Endothelial cell (in vitro differentiated cells): ENCODE measurements around the gene ADIPOR2. TPM values are rescaled to one million over a fixed set of nuclear protein-coding genes. Genes with fewer than 3 reads are reported as not detected.

Experiments used
- DNase-seq: peaks from one replicate; pipeline ENCODE4 v3.0.0; 2021; ENCODE audit warnings: low spot score
- H3K27ac Mint-ChIP-seq: one replicate; pipeline ENCODE4 v1.8.0; 2021; ENCODE audit warnings: mixed read lengths, inconsistent platforms; ENCODE audit not compliant: unreplicated experiment
- H3K27me3 Mint-ChIP-seq: one replicate; pipeline ENCODE4 v1.8.0; 2021; ENCODE audit warnings: mild to moderate bottlenecking, moderate library complexity, mixed read lengths, inconsistent platforms; ENCODE audit not compliant: unreplicated experiment
- H3K36me3 Mint-ChIP-seq: one replicate; pipeline ENCODE4 v1.8.0; 2021; ENCODE audit warnings: mild to moderate bottlenecking, low read depth, mixed read lengths, inconsistent platforms; ENCODE audit not compliant: unreplicated experiment
- H3K4me1 Mint-ChIP-seq: one replicate; pipeline ENCODE4 v1.8.0; 2021; ENCODE audit warnings: mild to moderate bottlenecking, mixed read lengths, inconsistent platforms; ENCODE audit not compliant: unreplicated experiment
- H3K4me3 Mint-ChIP-seq: one replicate; pipeline ENCODE4 v1.8.0; 2021; ENCODE audit warnings: mild to moderate bottlenecking, mixed read lengths, inconsistent platforms; ENCODE audit not compliant: unreplicated experiment
- H3K9me3 Mint-ChIP-seq: one replicate; pipeline ENCODE4 v1.8.0; 2021; ENCODE audit warnings: mixed read lengths, inconsistent platforms; ENCODE audit not compliant: unreplicated experiment
- total RNA-seq: library from RNA; stranded (reverse); fragmentation: NEBNext Ultra II Directional; extraction: Animal tissue kit (Norgen Biotek cat#: 25700); gene quantifications from one replicate; pipeline ENCODE4 v1.2.1, GENCODE V29; 2021; ENCODE audit not compliant: unreplicated experiment
- TF ChIP-seq, protein P1 (sequence below): fragments of 200-600 bp; sonication (generic); IDR thresholded peaks from one replicate; pipeline ENCODE4 v1.5.0; 2021; ENCODE audit warnings: antibody characterized with exemption; ENCODE audit not compliant: unreplicated experiment

ADIPOR2 gene
- total RNA-seq, 1 donor from 2014 or later, result 41.8 TPM

- no peaks in the 10 kb centered on the region for H3K36me3 Mint-ChIP-seq
- TF ChIP-seq, protein P1, sequence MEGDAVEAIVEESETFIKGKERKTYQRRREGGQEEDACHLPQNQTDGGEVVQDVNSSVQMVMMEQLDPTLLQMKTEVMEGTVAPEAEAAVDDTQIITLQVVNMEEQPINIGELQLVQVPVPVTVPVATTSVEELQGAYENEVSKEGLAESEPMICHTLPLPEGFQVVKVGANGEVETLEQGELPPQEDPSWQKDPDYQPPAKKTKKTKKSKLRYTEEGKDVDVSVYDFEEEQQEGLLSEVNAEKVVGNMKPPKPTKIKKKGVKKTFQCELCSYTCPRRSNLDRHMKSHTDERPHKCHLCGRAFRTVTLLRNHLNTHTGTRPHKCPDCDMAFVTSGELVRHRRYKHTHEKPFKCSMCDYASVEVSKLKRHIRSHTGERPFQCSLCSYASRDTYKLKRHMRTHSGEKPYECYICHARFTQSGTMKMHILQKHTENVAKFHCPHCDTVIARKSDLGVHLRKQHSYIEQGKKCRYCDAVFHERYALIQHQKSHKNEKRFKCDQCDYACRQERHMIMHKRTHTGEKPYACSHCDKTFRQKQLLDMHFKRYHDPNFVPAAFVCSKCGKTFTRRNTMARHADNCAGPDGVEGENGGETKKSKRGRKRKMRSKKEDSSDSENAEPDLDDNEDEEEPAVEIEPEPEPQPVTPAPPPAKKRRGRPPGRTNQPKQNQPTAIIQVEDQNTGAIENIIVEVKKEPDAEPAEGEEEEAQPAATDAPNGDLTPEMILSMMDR, result no peak
- no peak for DNase-seq
- peaks cover 2% of the 10 kb centered on the region for H3K27me3 Mint-ChIP-seq
- no peak overlapping the region for H3K27ac Mint-ChIP-seq
- H3K9me3 Mint-ChIP-seq, result no peaks in the 10 kb centered on the region
- H3K4me1 Mint-ChIP-seq, result peaks cover 19% of the 10 kb centered on the region
- no peak overlapping the region for H3K4me3 Mint-ChIP-seq
These were observed 27.3 kb upstream of the ADIPOR2 start for GRCh38 chr12:1663440-1664132.

- no peaks in the 10 kb centered on the region for H3K9me3 Mint-ChIP-seq
- H3K27ac Mint-ChIP-seq, result no peak overlapping the region
- DNase-seq, result no peak
- no peak overlapping the region for H3K4me3 Mint-ChIP-seq
- peaks cover 2% of the 10 kb centered on the region for H3K27me3 Mint-ChIP-seq
- TF ChIP-seq, protein P1, result no peak
- H3K4me1 Mint-ChIP-seq, result peaks cover 14% of the 10 kb centered on the region
- no peaks in the 10 kb centered on the region for H3K36me3 Mint-ChIP-seq
These were observed 25.5 kb upstream of the ADIPOR2 start for GRCh38 chr12:1665366-1665765.

DNA sequence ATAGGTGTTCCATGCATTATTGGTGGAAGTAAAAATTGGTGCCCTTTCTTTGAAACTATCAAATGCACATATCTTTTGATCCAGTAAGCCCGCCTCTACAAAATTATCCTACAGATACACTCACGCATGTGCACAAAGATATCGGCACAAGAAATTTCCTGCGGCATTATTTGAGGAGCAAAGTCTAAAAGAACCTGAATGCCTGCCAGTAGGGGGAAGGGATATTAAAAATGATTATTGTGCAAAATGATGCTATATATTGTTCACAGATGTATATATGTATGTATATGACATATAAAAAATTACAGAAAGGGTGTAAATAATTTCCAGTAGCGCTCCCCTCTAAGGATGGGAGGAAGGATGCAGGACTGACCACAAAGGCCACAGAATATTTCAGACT, 24.7 kb upstream of the ADIPOR2 start:
- TF ChIP-seq, protein P1, result no peak
- no peak overlapping the region for H3K4me3 Mint-ChIP-seq
- peaks cover 9% of the 10 kb centered on the region for H3K4me1 Mint-ChIP-seq
- H3K9me3 Mint-ChIP-seq, result no peaks in the 10 kb centered on the region
- H3K27ac Mint-ChIP-seq, result no peak overlapping the region
- DNase-seq, result no peak
- peaks cover 4% of the 10 kb centered on the region for H3K27me3 Mint-ChIP-seq
- H3K36me3 Mint-ChIP-seq, result no peaks in the 10 kb centered on the region

DNA sequence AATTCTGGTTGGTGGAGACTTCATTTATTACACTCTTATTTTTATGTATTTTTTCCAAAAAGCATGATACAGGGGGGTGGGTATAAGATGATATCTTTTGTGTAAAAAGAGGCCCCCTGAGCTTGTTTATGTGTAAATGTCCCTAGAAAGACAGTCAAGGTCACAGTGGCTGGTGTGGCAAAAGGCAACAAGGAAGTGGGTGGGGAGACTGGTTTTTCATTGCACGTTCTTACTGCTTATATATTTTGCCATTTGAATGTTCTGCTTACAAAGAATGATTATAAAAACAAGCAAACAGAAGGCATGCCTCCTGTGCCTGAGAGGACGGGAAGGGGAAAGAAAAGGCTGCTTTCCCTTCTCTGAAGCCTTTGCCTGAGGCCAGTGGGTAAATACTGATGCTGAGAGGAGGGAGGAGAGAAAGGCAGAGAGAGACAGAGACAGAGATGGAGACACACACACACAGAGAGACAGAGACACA, 24.1 kb upstream of the ADIPOR2 start:
- DNase-seq, result no peak
- Mint-ChIP-seq H3K27me3 (peaks cover 4% of the 10 kb centered on the region), H3K27ac (no peak overlapping the region), H3K36me3 (no peaks in the 10 kb centered on the region), H3K4me1 (peaks cover 9% of the 10 kb centered on the region), H3K9me3 (no peaks in the 10 kb centered on the region), H3K4me3 (no peak overlapping the region)
- TF ChIP-seq, protein P1, result no peak

GRCh38 chr12:1668833-1669543, 21.9 kb upstream of the ADIPOR2 start:
- Mint-ChIP-seq H3K9me3 (no peaks in the 10 kb centered on the region), H3K27ac (no peak overlapping the region), H3K27me3 (peaks cover 4% of the 10 kb centered on the region), H3K4me3 (no peak overlapping the region), H3K36me3 (no peaks in the 10 kb centered on the region), H3K4me1 (peaks cover 6% of the 10 kb centered on the region)
- no peak for DNase-seq
- TF ChIP-seq, protein P1, result no peak
